GM18868 (cell line): ENCODE data around the gene ADAMTS12.
A peak's percentile ranks its signal among the peaks of the same experiment; 100 is the strongest.

Source experiments
- ATAC-seq: cut with Tn5 transposase; IDR thresholded peaks from one replicate; pipeline ENCODE4 v1.9.1; 2021; ENCODE audit warnings: mild to moderate bottlenecking, moderate library complexity; ENCODE audit not compliant: unreplicated experiment

ADAMTS12 gene

DNA sequence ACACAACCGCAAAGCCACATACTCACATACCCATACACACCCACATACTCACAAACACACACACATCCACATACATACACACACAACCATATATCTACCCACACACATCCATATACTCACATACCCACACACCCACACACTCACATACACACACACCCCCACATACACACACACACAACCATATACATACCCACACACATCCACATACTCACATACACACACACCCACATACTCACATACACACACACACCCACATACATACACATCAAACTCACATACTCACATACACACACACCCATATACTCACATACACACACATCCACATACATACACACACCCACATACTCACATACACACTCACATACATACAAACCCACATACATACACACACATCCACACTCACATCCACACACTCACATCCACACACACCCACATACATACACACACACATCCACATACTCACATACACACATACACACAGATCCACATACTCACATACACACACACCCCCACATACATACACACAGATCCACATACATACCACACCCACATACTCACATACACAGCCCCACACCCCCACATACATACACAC, 220.0 kb downstream of the ADAMTS12 start:
- ATAC-seq: no peak

DNA sequence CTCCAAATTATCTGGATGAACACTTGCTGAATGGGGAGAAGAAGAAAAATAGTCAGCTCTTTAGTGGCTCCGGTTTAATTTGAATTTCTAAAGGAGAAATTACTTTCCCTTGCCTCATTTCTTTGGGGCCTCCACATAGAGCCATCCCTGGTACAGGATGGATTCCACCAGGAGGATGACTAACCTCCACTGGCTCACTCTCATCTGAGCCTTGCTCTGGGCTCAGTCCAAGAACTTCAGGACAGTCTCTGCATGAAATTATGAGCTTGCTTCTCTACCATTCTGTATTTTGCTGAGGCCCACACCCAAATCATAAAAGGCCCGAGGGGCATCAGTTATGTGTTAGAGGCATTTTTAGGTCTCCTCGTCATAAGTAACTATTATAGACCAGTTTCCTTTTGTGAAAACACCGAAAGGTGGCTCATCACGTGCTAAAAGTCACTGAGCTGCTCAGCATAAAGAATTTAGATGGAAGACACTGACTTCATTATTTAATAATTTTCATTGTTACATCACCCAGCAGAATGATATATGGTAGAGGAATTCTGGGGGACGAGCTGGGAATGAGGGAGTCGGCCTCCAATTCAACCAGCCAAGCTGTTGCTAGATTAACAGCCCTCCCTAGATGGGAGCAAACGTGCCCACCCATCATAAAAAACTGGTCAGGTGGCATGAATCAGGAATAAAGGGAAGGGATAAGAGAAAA, 228.9 kb downstream of the ADAMTS12 start:
- ATAC-seq: no peak

DNA sequence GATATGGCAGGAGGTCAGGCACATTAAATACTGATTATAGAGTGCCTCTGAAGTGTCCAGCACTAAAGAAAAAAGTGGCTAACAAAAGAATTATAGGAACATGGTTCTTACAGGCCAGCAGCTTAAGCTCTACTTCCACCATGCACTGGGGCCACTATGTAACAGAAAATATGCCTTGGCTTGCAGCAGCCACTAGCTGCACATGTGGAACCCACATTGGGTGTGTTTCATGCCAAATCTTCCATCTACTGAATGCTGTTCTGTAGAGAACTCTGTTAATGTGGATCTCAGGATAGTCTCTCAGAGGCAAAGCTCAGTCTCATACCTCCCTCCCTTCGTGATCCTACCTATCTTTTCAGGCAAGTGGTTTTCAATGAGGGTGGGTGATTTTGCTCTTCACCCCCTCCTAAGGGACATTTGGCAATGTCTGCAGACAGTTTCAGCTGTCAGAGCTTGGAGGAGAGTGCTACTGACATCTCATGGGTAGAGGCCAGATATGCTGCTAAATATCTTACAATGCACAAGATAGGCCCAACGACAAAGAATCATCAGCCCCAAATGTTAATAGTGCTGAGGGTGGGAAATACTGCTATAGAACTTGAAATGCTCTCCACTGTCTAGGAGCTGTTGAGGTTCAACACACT, 232.1 kb downstream of the ADAMTS12 start:
- ATAC-seq: no peak

DNA sequence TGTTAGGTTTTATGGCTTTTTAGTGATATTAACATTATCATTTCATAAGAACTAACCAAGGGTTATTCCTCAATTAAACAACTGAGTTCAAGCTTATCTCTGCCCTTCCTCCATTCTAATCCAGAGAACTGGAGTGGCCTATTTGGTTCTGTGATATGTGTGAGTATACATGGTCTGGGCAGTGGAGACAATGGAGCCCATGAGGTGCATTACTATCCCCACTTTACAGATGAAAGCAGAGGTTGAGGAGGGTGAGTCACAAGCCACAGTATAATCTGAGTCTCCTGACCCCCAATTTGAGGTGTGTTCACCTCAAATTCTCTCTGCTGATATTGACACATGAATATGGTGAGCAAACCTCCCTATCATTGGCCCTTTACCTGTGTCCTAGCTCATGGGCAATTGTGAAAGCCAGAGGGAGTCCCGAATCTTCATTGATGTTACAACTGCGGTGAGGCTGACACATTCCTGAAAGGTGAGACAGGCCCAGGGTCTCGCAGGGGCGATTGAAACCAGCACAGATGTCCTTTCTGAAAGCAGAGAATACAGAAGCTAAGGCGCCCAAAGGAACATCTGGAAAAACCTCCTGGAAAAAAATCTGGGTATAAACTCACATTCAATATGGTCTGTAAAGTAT, 233.9 kb downstream of the ADAMTS12 start:
- ATAC-seq: no peak

DNA sequence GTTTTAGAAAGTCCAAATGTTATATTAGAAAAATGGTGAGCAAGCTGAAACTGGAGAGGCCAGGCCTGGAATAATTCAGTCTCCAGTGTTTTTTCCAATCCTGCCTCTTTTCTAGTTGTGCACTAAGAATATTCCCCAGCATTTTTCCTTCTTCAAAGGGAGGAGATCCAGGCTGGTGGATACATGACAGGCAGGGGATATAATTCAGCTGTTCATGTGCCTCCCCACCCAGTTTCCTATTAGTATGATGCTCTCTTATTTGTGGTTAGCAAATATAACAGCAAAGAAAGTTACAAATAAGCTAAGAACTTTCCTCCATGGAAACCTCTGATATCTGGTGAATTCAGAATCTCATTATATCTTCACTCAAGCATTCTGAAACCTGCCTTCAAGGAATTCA, 234.6 kb downstream of the ADAMTS12 start:
- no peak for ATAC-seq

DNA sequence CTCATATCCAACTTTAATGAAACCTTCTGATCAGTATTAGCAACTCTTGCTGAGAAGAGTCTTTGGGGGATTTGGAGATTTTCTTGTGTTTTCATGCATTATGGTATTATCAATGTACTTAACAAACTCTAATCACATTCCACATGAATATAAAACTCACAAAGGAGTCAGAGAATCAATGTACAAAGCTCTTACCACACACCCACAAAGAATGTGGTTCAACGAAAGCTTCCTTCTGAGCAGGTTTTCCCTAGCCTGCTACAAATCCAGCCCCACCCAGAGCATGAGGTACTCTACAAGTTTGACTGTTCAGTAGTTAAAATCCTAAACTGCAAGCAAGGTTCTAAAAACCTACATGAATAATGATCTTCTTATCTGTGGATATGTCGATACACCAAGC, 240.9 kb downstream of the ADAMTS12 start:
- no peak for ATAC-seq

DNA sequence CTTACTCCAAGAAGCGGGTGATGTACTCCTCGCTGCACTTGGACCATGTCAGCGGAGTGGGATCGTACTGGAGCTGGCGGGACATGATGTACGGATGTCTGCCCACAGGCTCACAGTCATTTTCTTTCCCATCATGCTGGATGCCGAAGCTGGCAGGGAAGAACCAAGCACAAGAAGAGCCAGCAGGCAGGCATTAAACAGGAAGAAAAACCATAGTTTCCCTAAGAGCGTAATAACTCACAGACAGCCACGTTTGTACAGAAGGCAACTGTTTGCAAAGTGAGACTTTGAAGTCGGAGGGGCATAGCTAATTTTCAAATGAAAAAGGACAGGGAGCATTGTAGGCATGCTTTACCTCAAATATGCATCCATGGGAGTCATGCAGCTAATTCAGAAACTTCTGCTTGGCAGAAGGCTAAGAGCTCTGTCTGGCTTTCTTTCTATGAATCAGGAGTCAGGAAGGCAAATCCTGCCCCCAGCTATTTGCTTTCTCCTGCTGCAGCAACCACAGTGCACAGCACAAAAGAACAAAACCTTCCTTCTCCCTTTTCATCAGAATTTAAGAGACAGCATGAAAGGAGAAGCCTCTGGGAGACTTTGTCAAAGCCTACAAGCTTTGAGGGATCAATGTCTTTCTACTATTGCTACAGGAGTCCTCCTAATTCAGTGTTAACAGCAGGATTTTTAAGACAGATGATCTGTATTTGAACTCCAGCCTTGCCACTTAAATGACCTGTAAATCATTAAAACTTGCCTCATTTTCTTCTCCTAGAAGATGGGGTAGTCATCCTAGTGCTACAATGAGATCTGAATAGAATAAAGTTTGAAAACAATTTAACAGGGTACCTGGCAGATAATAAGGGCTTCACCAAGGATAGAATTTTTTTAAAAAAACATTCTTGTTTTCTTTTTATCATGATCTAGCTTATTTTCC, 242.0 kb downstream of the ADAMTS12 start:
- ATAC-seq: no peak

DNA sequence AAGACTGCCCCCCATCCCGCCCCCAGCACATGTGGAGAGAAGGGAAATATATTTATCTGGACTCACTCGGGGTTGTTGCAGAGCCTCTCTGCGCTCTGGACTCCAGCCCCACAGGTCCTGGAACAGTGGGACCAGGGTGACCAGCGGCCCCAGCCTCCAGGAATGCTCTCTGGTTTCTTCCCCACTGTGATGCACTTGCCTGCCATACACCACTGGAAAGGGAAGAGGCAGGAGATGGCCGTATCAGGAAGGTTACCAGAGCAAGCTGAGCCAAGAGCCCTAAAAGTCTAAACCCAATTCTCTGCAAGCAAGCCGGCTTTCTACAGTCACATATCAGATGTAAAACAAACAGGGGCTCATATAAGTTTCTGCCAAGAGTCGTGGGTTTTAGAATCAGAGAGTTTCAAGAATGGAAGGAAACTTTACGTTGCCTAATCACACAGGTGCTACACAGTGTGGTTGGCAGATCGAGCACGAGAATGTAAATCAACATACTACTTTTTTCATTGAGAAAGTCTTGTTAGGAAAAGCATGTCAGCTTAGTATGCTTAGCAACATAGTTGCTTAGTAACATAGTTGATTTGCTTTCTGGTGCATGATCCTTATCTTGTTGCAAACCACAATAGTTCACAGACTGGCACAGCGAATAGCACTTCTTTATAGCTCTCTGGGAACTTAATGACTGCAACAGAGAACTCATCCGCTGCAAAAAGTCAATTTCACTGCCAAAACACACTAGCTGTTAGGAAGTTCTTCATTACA, 249.9 kb downstream of the ADAMTS12 start:
- peak; percentile 93 for ATAC-seq

DNA sequence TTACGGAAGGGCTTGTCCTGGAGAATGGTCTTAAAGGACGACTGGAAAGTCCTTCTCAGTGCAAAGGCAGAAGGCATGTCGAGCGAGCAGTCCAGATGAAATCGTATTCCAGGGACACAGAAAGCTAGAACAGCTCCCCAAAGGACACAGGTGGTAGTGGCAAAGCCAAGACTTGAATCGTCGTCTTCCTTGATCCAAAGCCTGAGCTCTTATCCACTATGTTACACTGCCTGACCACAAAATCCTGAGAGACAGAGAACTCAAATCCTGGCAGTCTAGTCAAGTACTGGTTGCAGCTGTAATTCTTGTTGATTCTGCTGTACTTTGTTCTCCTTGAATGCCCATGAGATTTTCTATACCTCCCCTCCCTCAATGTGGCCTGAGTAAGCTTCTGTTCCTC, 252.3 kb downstream of the ADAMTS12 start:
- no peak for ATAC-seq

DNA sequence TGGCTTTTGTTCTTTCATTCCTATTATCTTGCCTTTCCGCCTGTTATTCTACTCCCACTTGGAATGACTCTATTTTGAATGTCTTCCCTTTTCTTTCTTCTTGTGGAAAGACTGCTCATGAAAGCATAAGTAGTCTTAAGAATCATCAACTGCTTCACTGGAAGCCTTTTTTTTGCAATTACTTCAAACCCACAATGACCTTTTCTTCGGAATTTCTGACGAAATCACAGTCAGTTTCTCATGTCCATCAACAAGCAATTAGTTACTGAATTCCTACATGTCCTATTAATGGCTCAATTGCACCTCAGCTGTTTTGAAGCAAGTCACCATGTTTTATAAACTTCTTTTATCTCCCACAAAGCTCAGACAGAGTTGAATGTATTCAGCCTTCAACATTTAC, 254.8 kb downstream of the ADAMTS12 start:
- ATAC-seq: no peak

DNA sequence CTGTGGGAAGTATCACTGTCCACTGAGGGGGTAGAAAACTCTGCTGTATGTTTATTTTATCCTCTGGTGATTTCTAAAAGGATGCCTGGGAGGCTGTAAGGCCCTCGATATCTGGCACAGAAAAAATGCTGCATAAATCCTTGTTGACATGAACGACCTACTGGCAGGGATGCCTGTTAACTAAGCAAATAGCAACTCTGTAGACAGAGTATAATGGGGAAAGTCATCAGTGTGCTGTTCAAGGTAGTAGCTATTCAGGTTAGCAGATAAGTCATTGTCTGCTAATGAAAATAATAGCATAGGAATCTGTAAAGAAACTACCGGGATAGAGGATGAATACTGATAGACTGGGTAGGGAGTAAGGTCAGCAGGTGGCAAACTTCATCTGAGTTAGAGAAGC, 256.2 kb downstream of the ADAMTS12 start:
- ATAC-seq: no peak

DNA sequence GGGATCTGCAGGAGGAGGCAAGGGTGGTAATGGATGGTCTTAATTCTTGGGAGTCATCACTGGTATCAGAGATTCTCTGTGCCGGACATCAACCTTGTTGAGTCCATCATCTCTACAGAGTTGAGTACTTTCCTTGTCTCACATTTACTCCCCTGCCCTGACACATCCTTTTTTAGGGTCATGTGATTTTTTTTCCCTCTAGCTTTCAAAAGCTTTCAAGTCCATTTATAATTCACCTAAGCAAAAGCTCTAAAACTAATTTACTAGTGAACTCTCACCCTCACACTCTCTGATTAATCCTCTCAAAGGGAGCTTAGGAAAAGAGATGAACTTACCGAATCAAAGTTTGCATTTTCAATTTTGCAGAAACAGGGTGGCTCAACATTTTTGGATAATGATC, 258.1 kb downstream of the ADAMTS12 start:
- ATAC-seq: no peak

DNA sequence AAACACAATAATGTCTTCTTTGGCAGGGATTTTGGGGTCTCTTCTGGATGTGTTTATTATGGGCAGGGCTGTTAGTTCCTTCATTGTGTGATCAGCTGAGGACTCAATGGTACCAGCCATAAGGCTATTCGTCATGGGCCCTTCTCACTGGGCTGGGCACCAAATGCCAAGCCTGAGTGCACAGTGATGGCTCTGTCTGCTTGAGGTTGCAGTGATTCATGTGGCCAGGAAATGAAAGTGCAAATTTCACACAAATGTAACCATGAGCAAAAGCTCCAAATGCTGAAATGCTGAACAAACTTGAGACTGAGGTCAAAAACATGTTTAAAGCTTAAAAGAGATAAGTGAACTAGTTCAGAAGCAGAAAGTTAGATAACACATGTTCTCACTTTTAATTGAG, 260.0 kb downstream of the ADAMTS12 start:
- ATAC-seq: peak; percentile 98

DNA sequence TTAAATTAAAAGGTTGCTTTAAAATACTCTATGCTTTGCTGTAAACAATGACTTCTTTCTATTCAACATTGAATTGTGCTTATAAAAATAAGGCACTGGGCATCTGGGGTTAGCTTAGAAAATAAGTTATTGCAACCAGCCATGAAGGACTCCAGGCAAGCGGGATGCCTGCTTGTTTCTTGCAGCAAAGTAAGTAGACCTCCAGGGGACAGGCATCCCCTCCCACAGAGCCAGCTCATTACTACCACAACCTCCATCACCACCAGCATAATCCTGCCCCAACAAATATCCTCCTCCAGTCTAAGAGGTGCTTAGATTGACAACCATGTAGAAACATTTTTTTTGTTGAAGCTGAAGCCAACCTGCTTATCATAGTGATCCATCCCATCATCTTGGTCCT, 260.7 kb downstream of the ADAMTS12 start:
- ATAC-seq: no peak

DNA sequence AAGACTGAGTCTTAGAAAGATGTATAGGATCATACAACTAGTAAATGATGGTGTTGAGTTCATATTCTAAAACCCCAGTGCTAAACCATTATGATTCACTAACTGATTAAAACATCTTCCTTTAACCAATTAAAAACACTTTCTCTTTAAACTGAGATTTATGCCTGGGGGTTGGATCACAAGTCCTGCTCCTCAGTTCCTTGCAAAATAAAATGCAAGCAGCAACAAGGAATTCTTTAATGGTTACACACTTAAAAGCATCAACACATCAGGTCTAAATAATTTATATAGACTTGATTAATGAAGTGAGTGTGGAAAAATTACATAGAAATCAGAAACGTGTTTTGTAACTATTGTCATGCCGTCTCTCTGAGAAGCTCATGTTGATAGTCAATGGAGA, 261.8 kb downstream of the ADAMTS12 start:
- no peak for ATAC-seq

DNA sequence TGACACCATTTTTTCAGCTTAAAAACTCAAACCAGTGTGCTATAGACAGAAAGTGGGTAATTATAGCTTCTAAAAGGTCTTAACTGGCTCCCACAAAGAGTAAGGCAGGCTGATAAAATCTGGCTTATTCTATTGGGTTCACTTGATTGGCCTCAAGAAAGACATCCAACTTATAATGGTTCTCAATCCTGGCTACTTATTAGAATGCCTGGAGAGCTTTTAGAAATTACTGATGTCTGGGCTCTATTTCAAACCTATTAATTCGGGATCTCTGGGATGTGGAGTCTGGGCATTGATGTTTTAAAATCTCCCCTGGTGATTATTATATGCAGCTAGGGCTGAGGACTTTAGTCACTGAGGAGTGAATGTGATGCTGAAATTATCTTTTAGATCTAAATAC, 263.0 kb downstream of the ADAMTS12 start:
- ATAC-seq: no peak

DNA sequence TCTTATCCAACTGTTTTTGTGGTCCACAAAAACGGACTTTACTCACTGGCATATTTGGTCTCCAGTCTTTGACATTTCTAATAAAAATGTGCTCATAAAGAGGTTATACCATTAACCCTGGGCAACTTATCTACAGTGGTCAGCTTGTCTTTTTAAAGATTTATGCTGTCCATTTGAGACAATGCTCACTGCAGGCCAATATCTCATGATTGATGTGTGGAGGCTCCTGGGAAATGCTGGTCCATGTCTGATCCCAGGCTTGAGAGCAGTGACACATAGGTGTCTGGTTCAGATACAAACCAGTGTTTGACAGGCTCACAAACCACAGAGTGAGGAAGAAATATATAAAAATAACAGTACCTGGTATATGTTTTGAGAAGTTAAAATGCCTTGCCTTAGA, 270.3 kb downstream of the ADAMTS12 start:
- ATAC-seq: no peak

DNA sequence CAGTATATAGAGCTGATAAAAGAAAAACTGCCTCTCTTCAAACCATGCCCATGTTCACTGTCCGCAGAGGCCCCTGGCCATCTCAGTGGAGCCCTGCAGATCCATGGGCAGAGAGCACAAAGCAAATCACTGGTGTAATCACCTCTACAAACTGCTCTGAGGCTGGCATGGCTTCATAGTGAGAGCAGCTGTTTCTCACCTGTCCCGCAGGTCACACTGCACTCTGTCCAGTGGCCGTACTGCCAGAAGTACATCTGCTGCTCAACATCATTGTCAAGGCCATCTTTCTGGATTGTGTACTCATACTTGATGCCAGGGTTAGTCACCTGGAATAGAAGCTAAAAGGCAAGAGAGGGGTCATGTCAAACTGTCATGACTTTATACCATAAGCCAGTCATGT, 277.8 kb downstream of the ADAMTS12 start:
- ATAC-seq: no peak

DNA sequence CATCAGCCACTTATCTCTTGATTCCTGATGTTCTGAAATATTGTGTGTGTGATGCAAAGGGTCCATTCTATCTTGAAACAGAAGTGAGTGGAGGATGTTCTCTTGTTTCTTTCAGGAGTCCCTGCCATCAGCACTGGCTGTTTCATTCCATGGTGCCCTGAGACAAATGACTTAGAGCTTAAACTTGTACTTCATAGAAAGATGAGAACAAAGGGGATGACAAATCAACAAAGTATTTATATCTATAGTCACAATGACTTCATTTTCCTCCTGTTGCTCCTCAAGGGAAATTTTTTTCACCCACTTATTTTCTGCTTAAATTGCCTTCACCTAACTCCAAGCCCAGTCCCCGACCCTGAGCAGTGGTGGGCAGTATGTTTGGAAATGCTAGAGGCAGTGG, 279.4 kb downstream of the ADAMTS12 start:
- no peak for ATAC-seq

DNA sequence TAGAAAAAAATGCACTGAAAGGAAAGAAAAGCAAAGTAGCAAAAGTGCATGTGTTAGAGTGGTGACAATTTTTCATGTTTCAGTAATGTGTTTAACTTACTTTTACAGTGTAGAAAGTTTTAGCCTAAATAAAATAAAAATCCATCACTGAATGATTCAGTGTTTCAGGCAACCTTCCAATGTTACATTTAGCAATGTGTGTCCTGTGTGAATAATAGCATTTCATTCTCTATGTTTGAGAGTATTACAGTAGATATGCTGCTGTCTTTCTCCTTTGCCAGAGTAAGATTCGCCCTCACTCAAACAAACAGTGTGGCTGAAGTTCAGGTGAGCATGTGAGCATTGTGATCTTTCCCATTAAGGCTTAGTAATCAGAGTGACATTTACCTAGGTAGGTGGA, 279.9 kb downstream of the ADAMTS12 start:
- ATAC-seq: no peak
